Measurements from ENCODE around the gene STH.

STH gene

DNA sequence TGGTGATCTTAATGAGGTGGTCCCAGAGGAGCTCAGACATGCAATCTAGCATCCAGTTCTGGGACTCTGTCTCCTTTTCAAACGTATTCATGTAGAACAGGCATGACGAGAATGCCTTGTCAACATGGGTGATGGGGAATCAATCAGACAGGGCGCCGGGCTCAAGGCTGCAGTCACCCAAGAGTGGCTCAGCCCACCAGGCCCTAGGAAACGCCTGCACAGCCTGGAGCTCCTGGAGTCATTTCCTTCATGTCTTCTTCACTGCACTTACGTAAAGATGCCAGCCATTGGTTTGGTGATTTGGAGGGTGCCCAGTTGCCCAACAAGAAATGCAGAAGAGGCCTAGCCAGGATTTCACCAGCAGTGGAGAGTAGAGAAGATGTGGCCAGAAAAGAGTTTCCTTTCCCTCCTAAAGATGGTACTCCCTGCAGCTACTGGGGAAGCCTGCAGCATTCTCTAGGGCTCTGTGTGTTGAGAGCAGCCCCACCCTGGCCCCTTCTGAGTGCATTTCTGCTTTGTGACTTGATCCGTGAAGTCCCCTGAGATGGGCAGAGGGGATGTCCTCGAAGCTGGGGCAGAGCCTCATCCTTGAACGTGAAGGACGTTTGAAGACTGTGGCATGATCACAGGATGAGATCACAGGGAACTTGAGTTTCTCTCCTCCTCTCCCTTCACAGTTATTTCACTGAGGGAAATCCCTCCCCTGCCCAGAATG, 24.0 kb upstream of the STH start:
- no peak overlapping the region for H3K27ac Mint-ChIP-seq
- no peak for DNase-seq
- peaks cover 0 to 6% of the 10 kb centered on the region in 2 donors for H3K9me3 Mint-ChIP-seq
- no peak overlapping the region for H3K4me3 Mint-ChIP-seq
- ATAC-seq, result no peak
- H3K4me1 Mint-ChIP-seq, result no peaks in the 10 kb centered on the region
- H3K27me3 Mint-ChIP-seq, result no peaks in the 10 kb centered on the region

DNA sequence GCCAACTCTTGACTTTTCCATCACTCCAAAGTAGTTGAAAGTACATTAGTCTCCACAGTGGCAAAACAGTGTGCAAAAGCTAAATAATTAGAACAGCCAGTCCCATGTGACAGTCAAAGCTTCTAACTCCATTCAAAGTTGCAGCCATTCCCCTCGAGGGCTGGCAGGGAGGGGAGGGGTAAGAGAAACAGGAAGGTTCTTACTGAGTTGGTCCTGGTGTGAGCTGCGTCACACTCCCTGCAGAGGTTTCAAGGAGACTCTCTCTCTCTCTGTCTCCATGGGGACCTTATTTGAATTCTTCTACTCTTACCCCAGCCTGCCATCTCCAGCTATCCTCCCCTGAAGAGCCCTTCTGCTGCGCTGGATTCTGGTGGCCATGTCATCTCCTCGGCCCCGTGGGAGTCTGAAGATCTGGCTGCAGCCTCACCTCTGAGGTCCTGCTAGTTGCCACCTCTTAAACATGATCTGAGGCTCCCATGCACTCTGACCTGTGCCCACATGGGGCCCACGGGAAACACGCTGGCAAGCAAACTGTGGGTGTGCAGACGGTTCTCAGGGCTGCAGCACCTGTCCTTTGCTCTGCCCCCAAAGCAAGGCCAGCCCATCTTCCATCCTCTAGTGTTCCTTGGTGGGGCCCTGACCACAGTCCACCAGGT, 23.3 kb upstream of the STH start:
- H3K27me3 Mint-ChIP-seq, result no peaks in the 10 kb centered on the region
- H3K4me1 Mint-ChIP-seq, result no peaks in the 10 kb centered on the region
- no peak for ATAC-seq
- DNase-seq, result no peak
- peaks cover 0 to 6% of the 10 kb centered on the region in 2 donors for H3K9me3 Mint-ChIP-seq
- no peak overlapping the region for H3K27ac Mint-ChIP-seq
- no peak overlapping the region for H3K4me3 Mint-ChIP-seq

DNA sequence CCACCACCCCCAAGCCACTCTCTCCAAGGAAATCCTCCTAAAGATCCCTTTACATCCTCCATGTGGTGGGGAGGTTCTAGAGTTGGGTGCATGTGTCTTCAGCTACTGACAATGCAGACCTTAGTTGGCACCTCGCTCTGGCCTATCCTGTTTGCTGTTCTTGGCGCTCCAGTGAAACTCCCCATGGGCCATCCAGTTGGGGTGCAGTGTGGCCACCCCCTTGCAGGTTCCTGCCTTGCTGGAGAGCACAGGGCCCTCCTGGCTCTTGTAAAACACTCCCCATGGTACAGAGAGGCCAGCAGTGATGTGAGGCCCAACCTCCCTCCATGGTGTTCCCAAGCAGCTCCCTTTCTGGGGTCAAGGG, 22.7 kb upstream of the STH start:
- no peaks in the 10 kb centered on the region for H3K27me3 Mint-ChIP-seq
- no peak overlapping the region for H3K27ac Mint-ChIP-seq
- H3K4me1 Mint-ChIP-seq, result no peaks in the 10 kb centered on the region
- ATAC-seq, result no peak
- H3K9me3 Mint-ChIP-seq, result peaks cover 0 to 6% of the 10 kb centered on the region in 2 donors
- no peak overlapping the region for H3K4me3 Mint-ChIP-seq
- DNase-seq, result no peak

DNA sequence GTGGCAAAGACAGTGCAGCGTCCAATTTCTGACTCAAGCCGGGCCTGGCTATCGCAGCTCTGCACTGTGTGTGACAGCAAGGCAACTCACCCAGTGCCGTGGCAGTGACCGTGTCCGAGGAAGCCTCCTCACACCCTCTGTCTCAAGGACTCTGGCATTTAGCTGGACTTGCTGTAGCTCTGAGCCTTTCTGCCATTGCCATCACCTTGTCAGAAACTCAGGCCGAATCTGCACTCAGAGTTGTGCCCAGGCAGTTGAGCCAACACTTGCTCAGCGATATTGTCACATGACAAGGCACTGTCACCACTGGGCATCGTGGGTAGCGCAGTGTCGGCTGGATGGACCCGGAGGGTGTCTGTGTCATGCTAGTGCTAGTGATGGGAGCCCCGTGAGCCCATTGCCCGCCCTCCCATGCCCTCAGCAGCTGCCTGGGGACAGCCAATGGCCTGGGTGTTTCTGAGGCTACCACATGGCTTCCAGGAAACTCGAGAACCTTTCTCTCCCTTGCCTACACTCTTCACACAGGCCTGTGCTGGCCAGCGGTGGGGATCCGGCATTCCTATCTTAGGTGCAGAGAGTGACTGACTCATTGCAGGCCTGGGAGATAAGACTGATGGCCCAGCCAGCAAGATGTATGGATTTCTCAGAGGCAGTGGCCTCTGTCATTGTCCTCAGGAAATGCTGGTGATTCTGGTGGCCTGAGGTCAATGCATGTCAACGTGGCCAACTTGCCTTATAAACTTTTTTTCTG, 22.1 kb upstream of the STH start:
- peaks cover 0 to 6% of the 10 kb centered on the region in 2 donors for H3K9me3 Mint-ChIP-seq
- no peak overlapping the region for H3K4me3 Mint-ChIP-seq
- ATAC-seq (no peak), DNase-seq (no peak)
- H3K27me3 Mint-ChIP-seq, result no peaks in the 10 kb centered on the region
- H3K4me1 Mint-ChIP-seq, result no peaks in the 10 kb centered on the region
- no peak overlapping the region for H3K27ac Mint-ChIP-seq

DNA sequence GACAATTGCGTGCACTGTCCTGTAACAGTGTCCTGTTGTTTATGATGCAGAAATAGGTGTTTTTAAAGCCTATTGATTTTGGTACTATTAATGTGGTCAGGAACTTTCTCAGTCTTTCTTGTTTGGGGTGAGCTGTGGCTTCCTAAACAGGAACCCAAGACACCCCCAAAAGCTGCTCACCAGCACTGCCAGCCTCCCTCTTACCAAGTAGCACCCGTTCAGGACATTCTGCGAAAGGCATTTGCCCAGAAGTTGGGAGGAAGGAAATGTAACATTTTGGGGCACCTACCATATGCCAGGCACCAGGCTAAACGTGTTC, 21.6 kb upstream of the STH start:
- no peaks in the 10 kb centered on the region for H3K27me3 Mint-ChIP-seq
- no peak for ATAC-seq
- H3K4me3 Mint-ChIP-seq, result no peak overlapping the region
- peaks cover 0 to 2% of the 10 kb centered on the region in 2 donors for H3K9me3 Mint-ChIP-seq
- DNase-seq, result no peak
- no peak overlapping the region for H3K27ac Mint-ChIP-seq
- H3K4me1 Mint-ChIP-seq, result no peaks in the 10 kb centered on the region

DNA sequence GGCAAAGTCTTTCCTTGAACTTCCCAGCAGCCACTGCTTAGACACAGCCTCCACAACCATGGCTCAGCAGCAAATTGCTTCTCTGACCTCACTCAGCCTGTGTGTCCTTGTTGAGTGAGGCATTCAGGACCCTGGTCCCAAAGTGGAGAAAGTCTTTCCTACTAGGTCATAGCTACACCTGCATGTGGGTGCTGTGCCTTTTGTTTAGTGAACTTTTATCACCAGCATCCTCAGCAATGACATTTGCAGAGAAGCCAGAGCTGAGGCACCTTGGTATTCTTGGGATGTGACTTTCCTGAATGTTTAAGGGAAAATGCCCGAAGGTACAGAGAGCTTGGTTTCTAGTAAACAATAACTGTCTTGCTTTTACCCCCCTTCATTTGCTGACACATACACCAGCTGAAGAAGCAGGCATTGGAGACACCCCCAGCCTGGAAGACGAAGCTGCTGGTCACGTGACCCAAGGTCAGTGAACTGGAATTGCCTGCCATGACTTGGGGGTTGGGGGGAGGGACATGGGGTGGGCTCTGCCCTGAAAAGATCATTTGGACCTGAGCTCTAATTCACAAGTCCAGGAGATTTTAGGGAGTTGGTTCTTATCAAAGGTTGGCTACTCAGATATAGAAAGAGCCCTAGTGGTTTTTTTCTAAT, 20.9 kb upstream of the STH start:
- no peaks in the 10 kb centered on the region for H3K9me3 Mint-ChIP-seq
- no peak overlapping the region for H3K27ac Mint-ChIP-seq
- no peak overlapping the region for H3K4me3 Mint-ChIP-seq
- no peaks in the 10 kb centered on the region for H3K4me1 Mint-ChIP-seq
- no peaks in the 10 kb centered on the region for H3K27me3 Mint-ChIP-seq
- DNase-seq, result no peak
- ATAC-seq, result no peak

DNA sequence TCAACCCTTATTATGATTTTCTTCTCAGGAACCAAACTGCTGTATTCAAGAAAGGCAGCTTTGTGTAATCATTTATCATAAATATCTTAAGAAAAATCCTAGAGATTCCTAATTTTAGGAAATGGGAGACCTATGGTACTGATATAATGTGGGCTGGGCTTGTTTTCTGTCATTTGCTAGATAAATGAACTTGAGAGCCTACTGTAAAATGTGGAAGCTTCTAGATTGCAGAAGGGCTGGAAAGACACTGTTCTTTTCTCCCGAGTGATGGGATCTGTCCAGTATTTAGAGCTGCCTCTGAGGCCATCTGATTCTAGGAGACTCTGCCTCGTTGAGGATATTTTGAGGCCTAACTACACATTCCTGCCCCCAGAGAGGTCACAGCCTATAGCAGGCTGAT, 19.9 kb upstream of the STH start:
- no peak for DNase-seq
- Mint-ChIP-seq H3K9me3 (no peaks in the 10 kb centered on the region), H3K27me3 (no peaks in the 10 kb centered on the region), H3K27ac (no peak overlapping the region), H3K4me1 (no peaks in the 10 kb centered on the region), H3K4me3 (no peak overlapping the region)
- ATAC-seq, result no peak

DNA sequence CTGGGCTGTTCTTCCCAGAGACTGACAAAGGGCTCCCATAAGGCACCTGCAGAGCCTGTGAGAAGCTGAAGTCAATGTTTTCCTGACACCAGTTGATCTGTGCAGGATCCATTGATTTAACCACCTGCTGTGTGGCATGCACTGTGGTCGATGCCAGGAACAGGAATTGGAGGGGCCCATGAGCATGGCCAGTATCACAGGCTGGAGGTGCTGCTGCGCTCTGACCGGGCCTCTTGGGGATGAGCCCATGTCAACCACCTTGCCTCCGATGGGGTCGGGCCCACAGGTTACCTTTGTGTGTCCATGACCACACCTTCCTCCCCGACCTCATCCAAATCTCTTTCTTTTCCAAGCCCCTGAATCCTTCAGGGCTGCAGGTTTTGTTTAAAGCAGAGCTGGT, 18.2 kb upstream of the STH start:
- H3K4me3 Mint-ChIP-seq, result no peak overlapping the region
- no peaks in the 10 kb centered on the region for H3K9me3 Mint-ChIP-seq
- H3K4me1 Mint-ChIP-seq, result no peaks in the 10 kb centered on the region
- H3K27me3 Mint-ChIP-seq, result no peaks in the 10 kb centered on the region
- ATAC-seq (no peak), DNase-seq (no peak)
- no peak overlapping the region for H3K27ac Mint-ChIP-seq

DNA sequence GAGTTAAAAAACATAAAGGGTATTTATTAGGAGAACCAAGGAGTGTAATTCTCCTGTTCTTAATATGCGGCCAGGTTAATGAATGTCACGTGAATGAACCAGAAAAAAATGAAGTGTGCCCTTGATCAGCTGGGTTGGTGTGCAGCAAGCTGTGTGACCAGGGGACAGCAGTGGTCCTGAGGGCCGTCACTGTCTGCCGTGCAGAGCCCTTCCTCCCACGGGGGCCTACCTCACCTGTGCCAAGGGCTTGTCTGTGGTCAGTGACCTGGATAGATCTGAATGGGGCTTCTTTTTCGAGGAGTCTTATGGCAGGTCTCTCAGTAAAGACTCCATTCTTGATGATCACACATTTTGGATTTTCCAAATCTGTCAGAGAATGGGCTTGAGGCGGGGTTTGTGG, 17.7 kb upstream of the STH start:
- no peak overlapping the region for H3K27ac Mint-ChIP-seq
- no peaks in the 10 kb centered on the region for H3K4me1 Mint-ChIP-seq
- no peak for DNase-seq

DNA sequence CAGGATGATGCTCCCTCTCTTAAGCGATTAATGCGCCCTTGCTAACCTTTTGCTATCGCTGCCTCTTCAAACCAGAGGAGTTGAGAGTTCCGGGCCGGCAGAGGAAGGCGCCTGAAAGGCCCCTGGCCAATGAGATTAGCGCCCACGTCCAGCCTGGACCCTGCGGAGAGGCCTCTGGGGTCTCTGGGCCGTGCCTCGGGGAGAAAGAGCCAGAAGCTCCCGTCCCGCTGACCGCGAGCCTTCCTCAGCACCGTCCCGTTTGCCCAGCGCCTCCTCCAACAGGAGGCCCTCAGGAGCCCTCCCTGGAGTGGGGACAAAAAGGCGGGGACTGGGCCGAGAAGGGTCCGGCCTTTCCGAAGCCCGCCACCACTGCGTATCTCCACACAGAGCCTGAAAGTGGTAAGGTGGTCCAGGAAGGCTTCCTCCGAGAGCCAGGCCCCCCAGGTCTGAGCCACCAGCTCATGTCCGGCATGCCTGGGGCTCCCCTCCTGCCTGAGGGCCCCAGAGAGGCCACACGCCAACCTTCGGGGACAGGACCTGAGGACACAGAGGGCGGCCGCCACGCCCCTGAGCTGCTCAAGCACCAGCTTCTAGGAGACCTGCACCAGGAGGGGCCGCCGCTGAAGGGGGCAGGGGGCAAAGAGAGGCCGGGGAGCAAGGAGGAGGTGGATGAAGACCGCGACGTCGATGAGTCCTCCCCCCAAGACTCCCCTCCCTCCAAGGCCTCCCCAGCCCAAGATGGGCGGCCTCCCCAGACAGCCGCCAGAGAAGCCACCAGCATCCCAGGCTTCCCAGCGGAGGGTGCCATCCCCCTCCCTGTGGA, 16.0 kb upstream of the STH start:
- Mint-ChIP-seq H3K27me3 (no peaks in the 10 kb centered on the region), H3K9me3 (no peaks in the 10 kb centered on the region), H3K4me1 (no peaks in the 10 kb centered on the region), H3K27ac (no peak overlapping the region), H3K4me3 (no peak overlapping the region)
- DNase-seq, result no peak
- ATAC-seq, result no peak

More for the DNA sequence above, 17.7 kb upstream of the STH start:
- Mint-ChIP-seq H3K9me3 (no peaks in the 10 kb centered on the region), H3K27me3 (no peaks in the 10 kb centered on the region), H3K4me3 (no peak overlapping the region)
- ATAC-seq, result no peak

DNA sequence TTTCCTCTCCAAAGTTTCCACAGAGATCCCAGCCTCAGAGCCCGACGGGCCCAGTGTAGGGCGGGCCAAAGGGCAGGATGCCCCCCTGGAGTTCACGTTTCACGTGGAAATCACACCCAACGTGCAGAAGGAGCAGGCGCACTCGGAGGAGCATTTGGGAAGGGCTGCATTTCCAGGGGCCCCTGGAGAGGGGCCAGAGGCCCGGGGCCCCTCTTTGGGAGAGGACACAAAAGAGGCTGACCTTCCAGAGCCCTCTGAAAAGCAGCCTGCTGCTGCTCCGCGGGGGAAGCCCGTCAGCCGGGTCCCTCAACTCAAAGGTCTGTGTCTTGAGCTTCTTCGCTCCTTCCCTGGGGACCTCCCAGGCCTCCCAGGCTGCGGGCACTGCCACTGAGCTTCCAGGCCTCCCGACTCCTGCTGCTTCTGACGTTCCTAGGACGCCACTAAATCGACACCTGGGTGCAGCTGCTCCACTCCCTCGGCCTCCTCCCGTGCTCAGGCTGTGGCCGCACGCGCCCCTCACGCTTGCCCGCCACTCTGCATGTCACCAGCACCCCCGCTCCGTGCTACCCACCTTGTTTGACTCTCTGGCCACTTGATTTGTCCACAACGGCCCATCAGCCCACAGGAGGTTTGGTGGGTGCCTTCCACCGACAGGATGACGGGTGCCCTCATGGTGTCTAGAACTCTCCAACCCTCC, 15.3 kb upstream of the STH start:
- DNase-seq, result no peak
- no peaks in the 10 kb centered on the region for H3K4me1 Mint-ChIP-seq
- no peak overlapping the region for H3K27ac Mint-ChIP-seq
- no peak for ATAC-seq
- no peak overlapping the region for H3K4me3 Mint-ChIP-seq
- H3K27me3 Mint-ChIP-seq, result no peaks in the 10 kb centered on the region
- no peaks in the 10 kb centered on the region for H3K9me3 Mint-ChIP-seq

DNA sequence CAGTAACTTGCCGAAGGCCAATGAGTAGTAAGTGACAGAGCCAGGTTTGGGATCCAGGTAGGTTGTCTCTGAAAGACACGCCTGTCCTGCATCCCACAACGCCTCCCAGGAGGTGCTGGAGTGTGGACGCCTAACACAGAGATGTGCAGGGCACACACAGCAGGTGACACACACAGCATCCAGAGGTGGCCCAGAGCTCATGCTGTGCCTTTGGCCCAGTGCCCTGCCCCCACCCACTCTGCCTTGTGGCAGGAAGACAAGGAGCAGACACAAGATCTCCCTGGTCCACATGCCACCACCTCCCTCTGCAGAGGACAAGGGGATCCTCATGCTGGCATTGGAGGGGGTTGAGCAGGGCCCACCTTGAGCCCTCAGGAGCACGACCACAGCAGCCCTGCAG, 14.7 kb upstream of the STH start:
- H3K27me3 Mint-ChIP-seq, result no peaks in the 10 kb centered on the region
- H3K27ac Mint-ChIP-seq, result no peak overlapping the region
- DNase-seq (no peak), ATAC-seq (no peak)
- no peaks in the 10 kb centered on the region for H3K4me1 Mint-ChIP-seq
- no peaks in the 10 kb centered on the region for H3K9me3 Mint-ChIP-seq
- H3K4me3 Mint-ChIP-seq, result no peak overlapping the region

DNA sequence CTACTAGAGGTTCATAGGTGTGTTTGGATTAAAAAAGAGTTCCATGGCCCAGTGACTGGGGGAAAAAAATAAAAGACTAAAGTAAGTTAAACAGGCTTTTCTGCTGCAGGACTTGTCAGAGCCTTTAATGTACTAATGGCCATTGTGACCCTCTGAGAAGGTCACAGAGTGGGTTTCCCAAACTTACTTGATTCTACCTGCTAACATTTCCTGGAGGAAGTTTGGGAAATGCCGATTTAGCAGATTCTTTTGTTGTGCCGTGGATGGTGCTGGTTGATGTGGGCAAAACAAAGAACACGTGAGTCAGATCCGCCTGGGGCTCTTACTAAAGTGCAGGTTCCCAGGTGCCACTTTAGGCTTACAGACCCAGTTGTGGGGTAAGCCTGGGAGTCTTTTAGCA, 13.6 kb upstream of the STH start:
- no peak overlapping the region for H3K4me3 Mint-ChIP-seq
- no peaks in the 10 kb centered on the region for H3K27me3 Mint-ChIP-seq
- ATAC-seq, result no peak
- no peak for DNase-seq
- H3K9me3 Mint-ChIP-seq, result no peaks in the 10 kb centered on the region
- H3K4me1 Mint-ChIP-seq, result no peaks in the 10 kb centered on the region
- H3K27ac Mint-ChIP-seq, result no peak overlapping the region

DNA sequence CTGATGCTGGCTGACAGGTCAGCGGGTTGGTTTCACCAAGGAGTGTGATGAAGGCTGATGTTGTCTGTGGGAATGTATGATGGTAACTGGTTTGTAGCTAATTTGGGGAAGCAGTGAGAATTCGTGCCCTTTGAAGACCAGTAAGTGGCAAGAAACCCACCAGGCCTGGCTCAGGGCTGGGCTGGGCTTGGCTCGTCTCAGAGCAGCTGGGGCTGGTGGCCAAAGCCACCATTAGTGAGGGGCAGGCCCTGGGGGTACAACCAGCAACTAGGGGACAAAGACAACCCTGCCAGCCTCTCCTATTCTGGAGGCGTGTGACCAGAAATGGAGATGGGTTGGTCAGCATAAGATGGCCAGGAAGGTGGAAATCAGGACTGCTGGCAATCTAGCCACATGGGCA, 13.0 kb upstream of the STH start:
- Mint-ChIP-seq H3K27ac (no peak overlapping the region), H3K4me3 (no peak overlapping the region), H3K27me3 (no peaks in the 10 kb centered on the region), H3K9me3 (no peaks in the 10 kb centered on the region), H3K4me1 (no peaks in the 10 kb centered on the region)
- no peak for DNase-seq
- no peak for ATAC-seq

DNA sequence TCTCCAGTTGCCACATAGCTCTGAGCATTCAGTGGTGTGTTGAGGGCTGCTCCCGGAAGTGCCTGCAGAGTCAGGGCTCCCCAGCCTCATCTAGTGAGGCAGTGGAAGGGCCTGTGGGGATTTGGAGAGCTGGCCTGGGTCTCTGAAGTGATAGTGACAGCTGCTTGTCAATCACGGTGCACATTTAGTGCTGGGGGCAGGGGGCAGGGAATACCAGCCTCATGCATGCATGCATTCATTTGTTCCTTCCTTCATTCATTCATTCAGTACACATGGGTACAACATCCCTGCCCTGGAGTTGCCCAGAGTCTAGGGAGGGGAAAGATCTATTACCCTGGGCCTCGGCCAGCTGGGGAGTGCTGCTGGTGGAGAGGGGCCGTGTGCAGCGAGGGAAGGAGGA, 11.3 kb upstream of the STH start:
- Mint-ChIP-seq H3K4me3 (no peak overlapping the region), H3K4me1 (no peaks in the 10 kb centered on the region), H3K27me3 (no peaks in the 10 kb centered on the region), H3K27ac (no peak overlapping the region), H3K9me3 (no peaks in the 10 kb centered on the region)
- DNase-seq (no peak), ATAC-seq (no peak)
